Ovary (tissue), 3 donors: ENCODE data around the gene ENPP6.
"Not testable (repeated sequence)": the region's sequence is repeated elsewhere in the genome, so short reads cannot be mapped to it uniquely, and the experiment has no call there.

Source experiments
- EP300 ChIP-seq: sonication (generic); formaldehyde crosslinking; IDR thresholded peaks from one replicate; pipeline ENCODE4 v1.6.1; 2017; ENCODE audit warnings: antibody characterized with exemption
- POLR2A ChIP-seq: fragments of 450-650 bp; IDR thresholded peaks from one replicate; pipeline ENCODE4 v1.6.1; 2017; ENCODE audit warnings: antibody characterized with exemption, mild to moderate bottlenecking, moderate library complexity
- TF ChIP-seq, protein P1 (sequence below), 3 donors: fragments of 450-650 bp in 2 of 3; fragments of 200-600 bp in 1 of 3; IDR thresholded peaks; one replicate each; pipeline versions ENCODE4 v1.5.1 to v1.8.0; 2016 to 2022; ENCODE audit warnings: antibody characterized with exemption in 3 of 3, mild to moderate bottlenecking in 1 of 3
- donor health status: DM: no; HTN: no; CAD: no.

DNA sequence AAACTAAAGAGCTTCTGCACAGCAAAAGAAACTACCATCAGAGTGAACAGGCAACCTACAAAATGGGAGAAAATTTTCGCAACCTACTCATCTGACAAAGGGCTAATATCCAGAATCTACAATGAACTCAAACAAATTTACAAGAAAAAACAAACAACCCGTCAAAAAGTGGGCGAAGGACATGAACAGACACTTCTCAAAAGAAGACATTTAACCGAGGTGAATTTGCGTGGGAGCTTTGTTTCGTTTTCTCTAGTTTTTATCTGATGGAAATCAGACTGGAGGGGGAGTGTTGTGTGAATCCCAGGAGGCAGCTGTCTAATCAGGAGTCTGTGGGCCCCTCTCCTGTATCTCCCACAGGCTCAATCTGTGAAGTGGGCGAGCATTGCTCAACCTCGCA lies 76.8 kb downstream of the ENPP6 start:
- not testable (repeated sequence) for TF ChIP-seq EP300, POLR2A
- TF ChIP-seq, protein P1, sequence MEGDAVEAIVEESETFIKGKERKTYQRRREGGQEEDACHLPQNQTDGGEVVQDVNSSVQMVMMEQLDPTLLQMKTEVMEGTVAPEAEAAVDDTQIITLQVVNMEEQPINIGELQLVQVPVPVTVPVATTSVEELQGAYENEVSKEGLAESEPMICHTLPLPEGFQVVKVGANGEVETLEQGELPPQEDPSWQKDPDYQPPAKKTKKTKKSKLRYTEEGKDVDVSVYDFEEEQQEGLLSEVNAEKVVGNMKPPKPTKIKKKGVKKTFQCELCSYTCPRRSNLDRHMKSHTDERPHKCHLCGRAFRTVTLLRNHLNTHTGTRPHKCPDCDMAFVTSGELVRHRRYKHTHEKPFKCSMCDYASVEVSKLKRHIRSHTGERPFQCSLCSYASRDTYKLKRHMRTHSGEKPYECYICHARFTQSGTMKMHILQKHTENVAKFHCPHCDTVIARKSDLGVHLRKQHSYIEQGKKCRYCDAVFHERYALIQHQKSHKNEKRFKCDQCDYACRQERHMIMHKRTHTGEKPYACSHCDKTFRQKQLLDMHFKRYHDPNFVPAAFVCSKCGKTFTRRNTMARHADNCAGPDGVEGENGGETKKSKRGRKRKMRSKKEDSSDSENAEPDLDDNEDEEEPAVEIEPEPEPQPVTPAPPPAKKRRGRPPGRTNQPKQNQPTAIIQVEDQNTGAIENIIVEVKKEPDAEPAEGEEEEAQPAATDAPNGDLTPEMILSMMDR (IDR thresholded peaks at IDR 0.05): not testable (repeated sequence)
